Measurements from ENCODE around the gene VOPP1. TPM values are rescaled to one million over a fixed set of nuclear protein-coding genes. Genes with fewer than 3 reads are reported as not detected.

VOPP1 gene
- total and polyA plus RNA-seq, 9 donors: 28.0 to 52.1 (median 48.6) TPM

- Histone ChIP-seq H3K4me3 (no peak overlapping the region), H3K4me1 (ENCODE audit: insufficient read depth) (peaks cover 7% of the 10 kb centered on the region), H3K27me3 (no peaks in the 10 kb centered on the region), H3K9me3 (no peaks in the 10 kb centered on the region), H3K27ac (no peak overlapping the region), H3K36me3 (no peaks in the 10 kb centered on the region)
- DNase-seq: no peak
- intact Hi-C loops (cut with DNase I): no loop called here
- WGBS, 3 donors: 88 to 90% (median 90%) methylated on average over 2 of the region's 2 CpGs
- TF ChIP-seq POLR2A (IDR thresholded peaks at IDR 0.05) (no peak), EP300 (IDR thresholded peaks at IDR 0.05) (no peak), CTCF (IDR thresholded peaks at IDR 0.05) (no peak)
These were observed 91.1 kb downstream of the VOPP1 start for GRCh38 chr7:55481155-55481554.

GRCh38 chr7:55478700-55479099 lies 93.6 kb downstream of the VOPP1 start:
- no peaks in the 10 kb centered on the region for H3K9me3 ChIP-seq
- peaks cover 7% of the 10 kb centered on the region for H3K4me1 ChIP-seq (ENCODE audit: insufficient read depth)
- no peak for DNase-seq
- H3K27ac ChIP-seq: no peak overlapping the region
- whole genome bisulfite sequencing, 3 donors: 59 to 74% (median 66%) methylated on average over 6 of the region's 6 CpGs
- intact Hi-C loops (cut with DNase I): no loop called here
- TF ChIP-seq POLR2A (IDR thresholded peaks at IDR 0.05) (no peak), EP300 (IDR thresholded peaks at IDR 0.05) (no peak), CTCF (IDR thresholded peaks at IDR 0.05) (no peak)
- H3K4me3 ChIP-seq: no peak overlapping the region
- H3K27me3 ChIP-seq: no peaks in the 10 kb centered on the region
- H3K36me3 ChIP-seq: no peaks in the 10 kb centered on the region

GRCh38 chr7:55477781-55478374 lies 94.4 kb downstream of the VOPP1 start:
- 14 to 38% (median 14%) methylated on average over 13 of the region's 13 CpGs for WGBS, 3 donors
- Histone ChIP-seq H3K9me3 (no peaks in the 10 kb centered on the region), H3K36me3 (no peaks in the 10 kb centered on the region), H3K27ac (no peak overlapping the region), H3K4me3 (no peak overlapping the region), H3K4me1 (ENCODE audit: insufficient read depth) (peaks cover 7% of the 10 kb centered on the region), H3K27me3 (no peaks in the 10 kb centered on the region)
- intact Hi-C loops (cut with DNase I): no loop called here
- TF ChIP-seq CTCF (IDR thresholded peaks at IDR 0.05) (no peak), EP300 (IDR thresholded peaks at IDR 0.05) (no peak), POLR2A (IDR thresholded peaks at IDR 0.05) (no peak)
- DNase-seq: no peak

GRCh38 chr7:55476852-55477780 lies 95.2 kb downstream of the VOPP1 start:
- DNase-seq: no peak
- intact Hi-C loops (cut with DNase I): no loop called here
- no peak overlapping the region for H3K4me3 ChIP-seq

More at GRCh38 chr7:55476852-55477780, 95.2 kb downstream of the VOPP1 start:
- Histone ChIP-seq H3K27ac (no peak overlapping the region), H3K9me3 (no peaks in the 10 kb centered on the region), H3K36me3 (no peaks in the 10 kb centered on the region), H3K4me1 (ENCODE audit: insufficient read depth) (peaks cover 7% of the 10 kb centered on the region), H3K27me3 (no peaks in the 10 kb centered on the region)
- TF ChIP-seq CTCF (IDR thresholded peaks at IDR 0.05) (no peak), POLR2A (IDR thresholded peaks at IDR 0.05) (no peak), EP300 (IDR thresholded peaks at IDR 0.05) (no peak)
- 90 to 92% (median 90%) methylated on average over 19 of the region's 19 CpGs for WGBS, 3 donors

All from ovary (tissue), 9 donors.